Erythroblast (primary cell): ENCODE data around the gene MIXL1.

Experiments
- DNase-seq, 2 experiments: peaks; one replicate each; lab custom pipeline; 2025; lab: John Stamatoyannopoulos, UW
- GATA1 ChIP-seq: IDR thresholded peaks from 2 replicates; pipeline ENCODE4 v1.6.1; 2011; ENCODE audit warnings: low read depth, mild to moderate bottlenecking, control low read depth, low read length, moderate library complexity
- POLR2A ChIP-seq: IDR thresholded peaks from 2 replicates; pipeline ENCODE4 v1.6.1; 2011; ENCODE audit warnings: mild to moderate bottlenecking, low read length

MIXL1 gene

GRCh38 chr1:226203655-226204054 is 19.8 kb upstream of the MIXL1 start:
- no peak for DNase-seq
- TF ChIP-seq GATA1 (no peak), POLR2A (no peak)

DNA sequence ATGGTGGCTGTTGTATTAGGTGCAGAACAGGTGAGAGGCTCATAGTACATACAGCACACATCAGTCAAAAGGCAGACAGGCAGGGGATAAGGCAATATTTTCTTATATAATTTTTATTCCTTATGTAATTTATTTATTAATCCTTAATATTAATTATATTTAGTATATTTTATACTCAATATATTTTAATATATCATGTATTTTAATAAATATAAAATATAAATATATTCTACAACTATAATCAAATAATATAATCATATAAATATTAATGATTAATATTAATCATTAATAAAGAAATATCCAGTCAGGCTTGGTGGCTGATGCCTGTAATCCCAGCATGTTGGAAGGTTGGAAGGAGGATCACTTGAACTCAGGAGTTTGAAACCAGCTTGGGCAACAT is 19.3 kb upstream of the MIXL1 start:
- no peak for DNase-seq
- no peak for TF ChIP-seq POLR2A
- TF ChIP-seq GATA1: no peak

GRCh38 chr1:226207048-226207447 is 16.4 kb upstream of the MIXL1 start:
- TF ChIP-seq POLR2A: no peak
- no peak for TF ChIP-seq GATA1
- no peak for DNase-seq

- no peak for DNase-seq
- TF ChIP-seq POLR2A (no peak), GATA1 (no peak)
Observed at GRCh38 chr1:226209307-226210059, 14.0 kb upstream of the MIXL1 start.

DNA sequence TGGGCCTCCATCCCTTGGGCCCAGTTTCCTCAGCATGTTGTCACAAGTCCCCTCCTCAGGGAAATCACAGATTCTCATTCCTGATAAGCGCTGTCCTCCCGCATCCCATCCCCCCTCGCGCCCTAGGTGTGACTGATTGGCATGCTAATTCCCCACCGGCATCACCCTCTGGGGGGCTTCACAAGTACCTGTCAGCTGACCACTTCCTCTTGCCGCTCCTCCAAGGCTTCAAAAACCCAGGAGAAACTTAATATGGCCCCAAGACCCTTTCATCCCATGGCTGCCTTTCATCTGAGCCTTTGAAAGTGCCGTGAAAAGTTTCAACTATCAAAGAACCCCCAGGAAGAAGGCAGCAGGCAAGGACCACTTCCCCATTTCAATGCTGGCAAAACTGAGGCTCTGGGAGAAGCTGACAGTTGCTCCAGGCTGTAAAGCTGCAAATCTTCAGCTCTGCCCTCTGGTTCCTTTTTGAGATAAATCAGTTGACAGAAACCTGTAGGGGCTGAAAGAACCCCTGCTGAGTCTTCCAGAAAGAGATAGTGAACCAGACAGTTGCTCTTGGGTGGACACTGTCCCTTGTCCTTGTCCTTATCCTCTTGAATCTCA is 12.8 kb upstream of the MIXL1 start:
- no peak for DNase-seq
- TF ChIP-seq GATA1 (no peak), POLR2A (no peak)

- no peak for DNase-seq
- TF ChIP-seq POLR2A (no peak), GATA1 (no peak)
Observed at GRCh38 chr1:226211181-226211821, 12.2 kb upstream of the MIXL1 start.

DNA sequence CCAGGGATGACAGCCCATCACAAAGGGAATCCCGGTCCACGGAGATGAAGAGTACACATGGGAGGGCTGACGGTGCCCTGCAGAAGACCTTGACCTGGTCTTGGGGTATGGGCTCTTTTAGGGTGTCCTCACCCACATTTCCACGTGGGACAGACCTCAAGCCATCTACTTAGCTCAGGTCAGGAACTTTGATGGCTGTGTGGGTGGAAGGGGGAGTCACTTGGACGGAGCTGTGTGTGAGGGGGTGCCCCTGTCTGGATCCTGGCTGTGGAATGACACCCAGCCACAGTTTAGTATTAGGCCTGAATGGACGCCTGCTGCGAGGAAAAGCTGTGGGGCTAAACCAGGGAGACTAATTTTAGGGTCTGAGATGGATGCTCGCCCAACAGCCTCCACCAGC is 10.9 kb upstream of the MIXL1 start:
- TF ChIP-seq POLR2A (no peak), GATA1 (no peak)
- no peak for DNase-seq

GRCh38 chr1:226215239-226215638 is 8.2 kb upstream of the MIXL1 start:
- DNase-seq: no peak
- TF ChIP-seq GATA1 (no peak), POLR2A (no peak)

- DNase-seq: peak; percentile 17 to 66
- no peak for TF ChIP-seq POLR2A
- no peak for TF ChIP-seq GATA1
Observed at GRCh38 chr1:226216056-226216455, 7.4 kb upstream of the MIXL1 start.

- DNase-seq: no peak
- TF ChIP-seq GATA1 (no peak), POLR2A (no peak)
Observed at GRCh38 chr1:226217273-226217672, 6.2 kb upstream of the MIXL1 start.

DNA sequence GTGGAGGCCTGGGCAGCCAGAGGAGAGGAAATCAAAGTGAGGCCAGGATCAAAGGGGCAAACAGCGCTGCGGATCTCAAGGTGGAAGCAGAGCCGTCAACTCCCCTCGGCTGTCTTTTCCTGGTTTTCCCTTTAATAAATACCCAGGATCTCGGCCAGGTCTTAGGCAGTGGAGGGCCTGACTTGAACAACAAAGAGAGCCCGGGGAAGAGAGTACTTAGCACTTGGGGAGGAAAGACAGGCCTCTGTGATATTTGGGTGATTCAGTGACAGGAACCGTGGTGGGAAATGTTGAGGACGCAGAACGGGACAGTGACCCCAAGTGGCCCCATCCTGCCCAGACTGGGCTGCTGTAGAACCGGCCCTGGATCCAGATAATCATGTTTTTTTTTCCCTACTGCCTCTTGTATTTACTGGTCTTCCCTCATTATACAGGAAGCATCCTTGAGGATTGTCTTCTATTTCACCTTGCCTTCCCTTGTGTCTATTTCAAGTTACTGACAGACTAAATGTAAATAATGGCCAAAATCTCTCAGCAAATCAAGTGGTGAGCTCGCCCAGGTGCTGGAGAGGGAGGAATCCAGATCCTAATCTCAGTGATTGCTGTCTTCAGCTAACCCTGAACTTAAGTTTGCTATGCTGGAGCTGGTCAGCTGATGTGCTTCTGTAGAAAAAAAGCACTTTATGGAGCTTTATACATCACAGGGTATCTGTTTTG is 2.8 kb upstream of the MIXL1 start:
- TF ChIP-seq GATA1 (no peak), POLR2A (no peak)
- DNase-seq: no peak

DNA sequence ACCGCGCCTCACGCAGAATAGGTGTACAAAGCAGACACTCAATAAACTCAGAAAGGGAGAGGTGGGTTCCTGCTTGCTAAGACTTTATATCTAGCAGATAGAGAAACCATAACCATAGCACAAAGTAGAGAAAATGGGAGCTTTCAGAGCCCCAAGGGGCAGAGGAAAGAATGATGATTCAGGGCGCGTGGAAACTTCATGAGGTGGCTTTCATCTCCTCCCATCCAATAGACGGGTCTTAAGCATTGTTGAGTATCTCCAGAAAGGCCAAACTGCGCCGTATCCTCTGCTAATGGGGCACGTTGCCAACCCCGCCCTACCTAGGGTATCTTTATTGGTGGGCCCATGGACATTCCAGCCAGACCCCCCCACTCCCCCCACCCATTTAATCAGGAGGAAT is 778 bp upstream of the MIXL1 start:
- TF ChIP-seq POLR2A: no peak
- no peak for TF ChIP-seq GATA1
- no peak for DNase-seq

DNA sequence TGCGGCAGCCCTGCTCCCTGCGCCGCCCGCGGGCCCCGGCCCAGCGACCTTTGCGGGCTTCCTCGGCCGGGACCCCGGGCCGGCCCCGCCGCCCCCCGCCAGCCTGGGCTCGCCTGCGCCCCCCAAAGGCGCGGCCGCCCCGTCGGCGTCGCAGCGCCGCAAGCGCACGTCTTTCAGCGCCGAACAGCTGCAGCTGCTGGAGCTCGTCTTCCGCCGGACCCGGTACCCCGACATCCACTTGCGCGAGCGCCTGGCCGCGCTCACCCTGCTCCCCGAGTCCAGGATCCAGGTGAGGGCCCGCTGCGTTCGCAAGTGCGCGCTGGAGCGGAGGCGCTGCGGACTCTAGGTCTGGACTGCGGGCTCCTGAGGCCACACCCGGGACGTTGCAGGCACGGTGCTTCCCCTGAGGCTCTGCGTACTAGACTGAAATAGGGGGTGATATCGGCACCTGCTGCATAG is 351 bp downstream of the MIXL1 start:
- TF ChIP-seq POLR2A: no peak
- TF ChIP-seq GATA1: no peak
- DNase-seq: peak; percentile 27 to 28

DNA sequence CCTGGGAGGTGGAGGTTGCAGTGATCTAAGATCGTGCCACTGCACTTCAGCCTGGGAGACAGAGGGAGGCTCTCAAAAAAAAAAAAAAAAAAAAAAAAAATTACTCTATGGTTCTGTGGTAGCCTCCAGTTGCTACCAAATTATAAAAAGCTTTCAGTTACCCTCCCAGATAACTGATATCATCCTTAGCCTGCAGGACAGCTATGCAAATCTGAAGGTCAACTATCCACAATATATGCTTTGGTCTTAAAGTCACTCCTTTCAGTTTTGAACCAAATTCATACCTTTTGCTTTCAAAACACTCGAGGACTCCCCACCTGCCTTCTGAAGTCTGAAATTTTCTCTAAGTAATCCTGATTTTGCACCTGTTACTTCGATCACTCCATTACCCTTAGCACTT is 3.1 kb downstream of the MIXL1 start:
- TF ChIP-seq POLR2A: no peak
- TF ChIP-seq GATA1: no peak
- no peak for DNase-seq
